GM23338 (cell line): Measurements from ENCODE around the gene KRTAP5-2. TPM values are rescaled to one million over a fixed set of nuclear protein-coding genes. Genes with fewer than 3 reads are reported as not detected.

Experiments used
- ATAC-seq: fragments of 200-7000 bp; cut with Tn5 transposase; 3 replicates; pipeline ENCODE4 v1.9.1; 2020
- DNase-seq: peaks from one replicate; pipeline ENCODE4 v3.0.0-alpha.2; 2015; ENCODE audit warnings: low spot score
- H2AFZ ChIP-seq: fragments of 200-600 bp; sonication (generic); 2 replicates; pipeline ENCODE4 v1.8.0; 2016; ENCODE audit warnings: antibody characterized with exemption, mild to moderate bottlenecking, moderate library complexity
- H3F3A ChIP-seq: fragments of 200-600 bp; sonication (generic); replicated peaks from 2 replicates; pipeline ENCODE4 v1.8.0; 2017; ENCODE audit warnings: antibody characterized with exemption, mixed run types, low read depth
- H3K27ac ChIP-seq: fragments of 200-600 bp; sonication (generic); 2 replicates; pipeline ENCODE4 v1.6.1; 2016; ENCODE audit warnings: low read depth
- H3K27me3 ChIP-seq: fragments of 200-600 bp; sonication (generic); 2 replicates; pipeline ENCODE4 v1.8.0; 2016; ENCODE audit warnings: mild to moderate bottlenecking, mixed run types, moderate library complexity; ENCODE audit not compliant: insufficient read depth
- H3K36me3 ChIP-seq: fragments of 200-600 bp; sonication (generic); 2 replicates; pipeline ENCODE4 v1.8.0; 2016; ENCODE audit warnings: mild to moderate bottlenecking; ENCODE audit not compliant: insufficient read depth
- H3K4me1 ChIP-seq: fragments of 200-600 bp; sonication (generic); 2 replicates; pipeline ENCODE4 v1.8.0; 2016; ENCODE audit warnings: mild to moderate bottlenecking, moderate library complexity; ENCODE audit not compliant: insufficient read depth
- H3K4me2 ChIP-seq: fragments of 200-600 bp; sonication (generic); 2 replicates; pipeline ENCODE4 v1.7.1; 2017; ENCODE audit warnings: mixed run types
- H3K4me3 ChIP-seq: fragments of 200-600 bp; sonication (generic); 2 replicates; pipeline ENCODE4 v1.6.1; 2016; ENCODE audit warnings: mixed run types
- H3K79me2 ChIP-seq: fragments of 200-600 bp; sonication (generic); replicated peaks from 2 replicates; pipeline ENCODE4 v1.8.0; 2017; ENCODE audit warnings: mild to moderate bottlenecking; ENCODE audit not compliant: insufficient read depth
- H3K9me2 ChIP-seq: fragments of 200-600 bp; sonication (generic); 2 replicates; pipeline ENCODE4 v1.8.0; 2017; ENCODE audit not compliant: insufficient read depth
- H4K20me1 ChIP-seq: fragments of 200-600 bp; sonication (generic); replicated peaks from 2 replicates; pipeline ENCODE4 v1.8.0; 2017; ENCODE audit warnings: mild to moderate bottlenecking; ENCODE audit not compliant: insufficient read depth
- H3K27ac Mint-ChIP-seq: 2 replicates; pipeline ENCODE4 v1.8.0; 2020; ENCODE audit warnings: inconsistent platforms, mild to moderate bottlenecking, moderate library complexity, mixed read lengths
- H3K27me3 Mint-ChIP-seq: 3 replicates; pipeline ENCODE4 v1.8.0; 2022; ENCODE audit warnings: low read depth, mild to moderate bottlenecking, moderate library complexity, mixed read lengths, inconsistent platforms; ENCODE audit not compliant: insufficient read depth, poor library complexity
- H3K36me3 Mint-ChIP-seq: 3 replicates; pipeline ENCODE4 v1.8.0; 2021; ENCODE audit warnings: low read depth, mild to moderate bottlenecking, inconsistent platforms, moderate library complexity, mixed read lengths
- H3K4me1 Mint-ChIP-seq: 3 replicates; pipeline ENCODE4 v1.8.0; 2020; ENCODE audit warnings: mild to moderate bottlenecking, inconsistent platforms, mixed read lengths
- H3K4me3 Mint-ChIP-seq: 3 replicates; pipeline ENCODE4 v1.8.0; 2021; ENCODE audit warnings: moderate library complexity, mild to moderate bottlenecking, inconsistent platforms, mixed read lengths
- H3K9me3 Mint-ChIP-seq: 3 replicates; pipeline ENCODE4 v1.8.0; 2020; ENCODE audit warnings: moderate library complexity, mild to moderate bottlenecking, inconsistent platforms, mixed read lengths
- CREB1 ChIP-seq: fragments of 250-450 bp; sonication (Bioruptor Pico); IDR thresholded peaks from 2 replicates; pipeline ENCODE4 v1.5.0; 2020; ENCODE audit warnings: low read depth, mild to moderate bottlenecking, moderate library complexity
- ETS1 ChIP-seq: IDR thresholded peaks from 2 replicates; pipeline ENCODE4 v1.6.1; 2016; ENCODE audit warnings: antibody characterized with exemption
- EZH2 ChIP-seq: fragments of 200-600 bp; sonication (generic); IDR thresholded peaks from one replicate; pipeline ENCODE4 v1.8.0; 2017; ENCODE audit warnings: antibody characterized with exemption, mild to moderate bottlenecking, low read depth; ENCODE audit not compliant: unreplicated experiment
- EZH2phosphoT487 ChIP-seq: fragments of 200-600 bp; sonication (generic); IDR thresholded peaks from one replicate; pipeline ENCODE4 v1.8.1; 2018; ENCODE audit warnings: antibody characterized with exemption; ENCODE audit not compliant: unreplicated experiment
- JUNB ChIP-seq: IDR thresholded peaks from one replicate; pipeline ENCODE4 v1.6.1; 2016; ENCODE audit warnings: antibody characterized with exemption; ENCODE audit not compliant: unreplicated experiment
- NANOG ChIP-seq: IDR thresholded peaks from 2 replicates; pipeline ENCODE4 v1.6.1; 2016; ENCODE audit warnings: antibody characterized with exemption, borderline replicate concordance
- POLR2AphosphoS5 ChIP-seq: IDR thresholded peaks from 2 replicates; pipeline ENCODE4 v1.6.1; 2016; ENCODE audit warnings: antibody characterized with exemption, low read depth
- STAT1 ChIP-seq: IDR thresholded peaks from one replicate; pipeline ENCODE4 v1.6.1; 2016; ENCODE audit warnings: antibody characterized with exemption; ENCODE audit not compliant: unreplicated experiment
- ZNF114 ChIP-seq: fragments of 250-450 bp; sonication (Bioruptor Pico); IDR thresholded peaks from 2 replicates; pipeline ENCODE4 v1.5.0; 2020; ENCODE audit warnings: mild to moderate bottlenecking, moderate library complexity
- ZNF331 ChIP-seq: fragments of 250-450 bp; sonication (Bioruptor Pico); IDR thresholded peaks from 2 replicates; pipeline ENCODE4 v1.5.0; 2020; ENCODE audit warnings: low read depth, mild to moderate bottlenecking, moderate library complexity
- polyA plus RNA-seq: library from polyadenylated mRNA; unstranded; fragments of >200 nt; fragmentation: Nextera tagmentation; extraction: Ambion mirVana; gene quantifications from 2 replicates; pipeline ENCODE4 v1.2.1, GENCODE V29; 2016
- total RNA-seq: library from RNA; depleted of rRNA; stranded (reverse); fragments of >200 nt; shearing (Covaris generic); gene quantifications from 2 replicates; pipeline ENCODE4 v1.2.3, GENCODE V29; 2014
- TF ChIP-seq, protein P1 (sequence below), 2 experiments: fragments of 200-600 bp in 1 of 2; sonication (generic) in 1 of 2; conservative IDR thresholded peaks; 2 replicates each; pipeline versions ENCODE4 v1.5.1 to v1.6.1; 2016 to 2017; ENCODE audit warnings: antibody characterized with exemption in 2 of 2, low read depth in 2 of 2, mild to moderate bottlenecking in 2 of 2, moderate library complexity in 1 of 2
- TF ChIP-seq, protein P2 (sequence below): IDR thresholded peaks from one replicate; pipeline ENCODE4 v1.6.1; 2018; ENCODE audit warnings: antibody characterized with exemption; ENCODE audit not compliant: unreplicated experiment

Gene KRTAP5-2
- total and polyA plus RNA-seq, 2 experiments from 2014 or later = not detected

GRCh38 chr11:1565904-1566247 lies 32.2 kb downstream of the KRTAP5-2 start (continued):
- TF ChIP-seq ETS1 (no peak), EZH2 (no peak)
- TF ChIP-seq, protein P1, sequence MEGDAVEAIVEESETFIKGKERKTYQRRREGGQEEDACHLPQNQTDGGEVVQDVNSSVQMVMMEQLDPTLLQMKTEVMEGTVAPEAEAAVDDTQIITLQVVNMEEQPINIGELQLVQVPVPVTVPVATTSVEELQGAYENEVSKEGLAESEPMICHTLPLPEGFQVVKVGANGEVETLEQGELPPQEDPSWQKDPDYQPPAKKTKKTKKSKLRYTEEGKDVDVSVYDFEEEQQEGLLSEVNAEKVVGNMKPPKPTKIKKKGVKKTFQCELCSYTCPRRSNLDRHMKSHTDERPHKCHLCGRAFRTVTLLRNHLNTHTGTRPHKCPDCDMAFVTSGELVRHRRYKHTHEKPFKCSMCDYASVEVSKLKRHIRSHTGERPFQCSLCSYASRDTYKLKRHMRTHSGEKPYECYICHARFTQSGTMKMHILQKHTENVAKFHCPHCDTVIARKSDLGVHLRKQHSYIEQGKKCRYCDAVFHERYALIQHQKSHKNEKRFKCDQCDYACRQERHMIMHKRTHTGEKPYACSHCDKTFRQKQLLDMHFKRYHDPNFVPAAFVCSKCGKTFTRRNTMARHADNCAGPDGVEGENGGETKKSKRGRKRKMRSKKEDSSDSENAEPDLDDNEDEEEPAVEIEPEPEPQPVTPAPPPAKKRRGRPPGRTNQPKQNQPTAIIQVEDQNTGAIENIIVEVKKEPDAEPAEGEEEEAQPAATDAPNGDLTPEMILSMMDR (conservative IDR thresholded peaks at IDR 0.05; ENCODE audit: low read depth in 2 of 2) = no peak

DNA sequence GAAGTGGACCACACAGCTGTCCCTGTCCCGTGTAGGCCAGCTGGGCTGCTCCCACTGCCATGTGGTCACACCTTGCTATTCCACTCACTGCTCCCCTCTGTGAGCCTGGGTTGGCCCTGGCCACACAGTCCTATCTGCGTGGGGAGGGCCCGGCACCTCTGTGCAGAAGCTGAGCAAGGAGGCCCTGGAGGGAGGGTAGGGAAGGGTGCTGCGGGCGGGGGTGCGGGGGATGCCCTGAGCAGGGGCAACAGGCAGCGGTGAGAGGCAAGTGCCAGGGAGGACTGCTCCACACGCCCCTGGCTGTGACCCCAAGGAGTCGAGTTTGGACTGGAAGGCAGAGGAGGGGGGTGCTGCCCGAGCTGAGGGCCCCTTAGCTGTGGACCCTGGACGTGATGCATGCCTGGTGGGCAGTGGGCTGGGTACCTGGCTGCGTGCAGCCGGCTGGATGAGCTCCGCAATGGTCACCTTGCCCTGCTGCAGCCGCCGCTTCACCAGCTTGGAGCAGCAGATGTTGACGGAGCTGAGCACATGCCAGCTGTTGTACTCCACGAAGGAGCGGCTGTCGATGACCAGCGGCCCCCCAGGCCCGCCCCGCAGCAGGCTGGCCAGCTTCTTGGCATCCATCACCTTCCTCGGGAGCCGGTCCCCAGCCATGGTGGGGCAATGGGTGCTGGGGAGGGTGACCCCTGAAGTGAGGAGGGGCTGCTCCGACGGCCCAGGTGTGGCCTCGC lies 32.8 kb downstream of the KRTAP5-2 start:
- H3K27ac Mint-ChIP-seq = no peak overlapping the region
- H3K4me1 ChIP-seq = peaks cover 21% of the 10 kb centered on the region
- no peak for TF ChIP-seq ZNF114
- no peak for TF ChIP-seq POLR2AphosphoS5
- TF ChIP-seq JUNB = no peak
- TF ChIP-seq, protein P1 (conservative IDR thresholded peaks at IDR 0.05; ENCODE audit: low read depth in 2 of 2) = no peak
- no peak for TF ChIP-seq STAT1
- TF ChIP-seq NANOG = no peak
- TF ChIP-seq, protein P2, sequence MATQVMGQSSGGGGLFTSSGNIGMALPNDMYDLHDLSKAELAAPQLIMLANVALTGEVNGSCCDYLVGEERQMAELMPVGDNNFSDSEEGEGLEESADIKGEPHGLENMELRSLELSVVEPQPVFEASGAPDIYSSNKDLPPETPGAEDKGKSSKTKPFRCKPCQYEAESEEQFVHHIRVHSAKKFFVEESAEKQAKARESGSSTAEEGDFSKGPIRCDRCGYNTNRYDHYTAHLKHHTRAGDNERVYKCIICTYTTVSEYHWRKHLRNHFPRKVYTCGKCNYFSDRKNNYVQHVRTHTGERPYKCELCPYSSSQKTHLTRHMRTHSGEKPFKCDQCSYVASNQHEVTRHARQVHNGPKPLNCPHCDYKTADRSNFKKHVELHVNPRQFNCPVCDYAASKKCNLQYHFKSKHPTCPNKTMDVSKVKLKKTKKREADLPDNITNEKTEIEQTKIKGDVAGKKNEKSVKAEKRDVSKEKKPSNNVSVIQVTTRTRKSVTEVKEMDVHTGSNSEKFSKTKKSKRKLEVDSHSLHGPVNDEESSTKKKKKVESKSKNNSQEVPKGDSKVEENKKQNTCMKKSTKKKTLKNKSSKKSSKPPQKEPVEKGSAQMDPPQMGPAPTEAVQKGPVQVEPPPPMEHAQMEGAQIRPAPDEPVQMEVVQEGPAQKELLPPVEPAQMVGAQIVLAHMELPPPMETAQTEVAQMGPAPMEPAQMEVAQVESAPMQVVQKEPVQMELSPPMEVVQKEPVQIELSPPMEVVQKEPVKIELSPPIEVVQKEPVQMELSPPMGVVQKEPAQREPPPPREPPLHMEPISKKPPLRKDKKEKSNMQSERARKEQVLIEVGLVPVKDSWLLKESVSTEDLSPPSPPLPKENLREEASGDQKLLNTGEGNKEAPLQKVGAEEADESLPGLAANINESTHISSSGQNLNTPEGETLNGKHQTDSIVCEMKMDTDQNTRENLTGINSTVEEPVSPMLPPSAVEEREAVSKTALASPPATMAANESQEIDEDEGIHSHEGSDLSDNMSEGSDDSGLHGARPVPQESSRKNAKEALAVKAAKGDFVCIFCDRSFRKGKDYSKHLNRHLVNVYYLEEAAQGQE = no peak
- no peak for TF ChIP-seq CREB1
- no peak for TF ChIP-seq ETS1
- TF ChIP-seq ZNF331 (CRISPR knock-in tag) = no peak
- TF ChIP-seq EZH2 = no peak
- no peak for TF ChIP-seq EZH2phosphoT487

More for the DNA sequence above, 32.8 kb downstream of the KRTAP5-2 start:
- DNase-seq (no peak), ATAC-seq (no peak)
- Histone ChIP-seq H2AFZ (no peak overlapping the region), H3K4me2 (no peak overlapping the region), H3K27ac (no peak overlapping the region), H3K79me2 (no peaks in the 10 kb centered on the region), H3K4me3 (no peak overlapping the region), H3K27me3 (peaks cover 15% of the 10 kb centered on the region), H3K9me2 (no peaks in the 10 kb centered on the region), H3F3A (peaks cover 2% of the 10 kb centered on the region; the same call in 1 of the 2 replicates), H3K36me3 (no peaks in the 10 kb centered on the region), H4K20me1 (no peaks in the 10 kb centered on the region)
- peaks cover 21% of the 10 kb centered on the region for H3K4me1 Mint-ChIP-seq
- H3K9me3 Mint-ChIP-seq = no peaks in the 10 kb centered on the region
- peaks cover 22% of the 10 kb centered on the region for H3K27me3 Mint-ChIP-seq
- H3K4me3 Mint-ChIP-seq = no peak overlapping the region
- no peaks in the 10 kb centered on the region for H3K36me3 Mint-ChIP-seq
